HG03039 (cell line): ENCODE data around the gene SWAP70.
A peak's percentile ranks its signal among the peaks of the same experiment; 100 is the strongest.

Experiments used
- ATAC-seq: cut with Tn5 transposase; IDR thresholded peaks from one replicate; pipeline ENCODE4 v1.9.1; 2021; ENCODE audit warnings: mild to moderate bottlenecking, moderate library complexity; ENCODE audit not compliant: unreplicated experiment

The SWAP70 gene

DNA sequence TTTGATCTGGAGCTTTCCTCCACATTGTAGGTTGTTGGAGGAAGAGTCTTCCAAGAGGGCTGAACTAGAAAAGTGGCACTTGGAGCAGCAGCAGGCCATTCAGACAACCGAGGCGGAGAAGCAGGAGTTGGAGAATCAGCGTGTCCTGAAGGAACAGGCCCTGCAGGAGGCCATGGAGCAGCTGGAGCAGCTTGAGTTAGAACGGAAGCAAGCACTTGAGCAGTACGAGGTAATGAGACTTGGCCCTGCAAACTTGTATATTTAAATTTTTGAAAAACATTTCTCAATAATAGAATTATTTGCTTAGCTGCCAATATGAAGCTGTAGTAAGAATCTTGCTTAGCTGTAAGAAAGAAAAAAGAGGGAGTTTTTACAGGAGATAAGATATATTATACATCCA lies 84.0 kb downstream of the SWAP70 start:
- no peak for ATAC-seq

DNA sequence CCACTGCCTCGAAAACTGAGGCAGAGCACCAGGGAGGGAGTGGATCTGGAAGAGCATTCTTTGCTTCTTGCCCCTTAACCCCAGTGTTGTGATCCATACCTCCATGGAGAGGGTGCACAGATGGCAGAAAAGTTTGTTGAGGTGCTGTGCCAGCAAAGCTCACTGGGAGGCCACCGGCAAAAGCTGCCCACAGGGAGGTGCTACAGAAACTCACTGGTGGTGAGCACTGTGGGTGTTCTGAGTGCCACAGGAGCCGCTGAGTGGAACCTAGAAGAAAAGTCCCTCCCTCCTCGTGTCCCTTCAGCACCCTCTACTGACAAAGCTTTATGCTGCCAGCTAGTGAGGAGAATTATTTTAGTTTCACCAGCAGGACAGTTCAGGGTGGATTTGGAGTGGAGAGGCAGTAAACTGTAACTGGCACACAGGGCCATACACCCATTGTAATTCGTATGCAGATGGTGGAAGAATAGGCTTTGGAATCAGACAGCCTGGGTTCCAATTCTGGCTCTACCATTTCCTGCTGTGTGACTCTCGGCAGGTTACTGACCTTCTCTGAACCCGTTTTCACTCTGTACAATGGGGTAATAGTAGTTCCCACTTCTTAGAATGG lies 84.6 kb downstream of the SWAP70 start:
- peak; percentile 60 for ATAC-seq

DNA sequence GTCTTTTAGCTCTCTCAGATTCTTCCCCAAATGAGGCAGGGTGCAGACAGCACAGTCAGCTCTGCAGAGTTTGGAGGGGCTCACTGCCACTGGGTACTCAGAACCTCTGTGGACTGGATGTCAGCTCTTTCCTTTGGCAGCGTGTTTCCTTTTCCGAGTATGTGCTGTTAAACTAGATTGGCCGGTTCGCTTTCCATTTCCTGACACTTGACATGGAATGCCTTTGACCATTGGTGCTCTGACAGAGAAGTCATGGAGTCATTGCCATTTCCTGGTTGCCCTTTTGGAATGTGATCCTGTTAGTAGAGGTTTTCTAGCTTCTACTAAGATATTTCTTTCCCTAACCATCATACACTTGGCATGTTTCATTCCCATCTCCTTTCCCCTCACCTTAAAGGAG lies 86.7 kb downstream of the SWAP70 start:
- ATAC-seq: no peak

DNA sequence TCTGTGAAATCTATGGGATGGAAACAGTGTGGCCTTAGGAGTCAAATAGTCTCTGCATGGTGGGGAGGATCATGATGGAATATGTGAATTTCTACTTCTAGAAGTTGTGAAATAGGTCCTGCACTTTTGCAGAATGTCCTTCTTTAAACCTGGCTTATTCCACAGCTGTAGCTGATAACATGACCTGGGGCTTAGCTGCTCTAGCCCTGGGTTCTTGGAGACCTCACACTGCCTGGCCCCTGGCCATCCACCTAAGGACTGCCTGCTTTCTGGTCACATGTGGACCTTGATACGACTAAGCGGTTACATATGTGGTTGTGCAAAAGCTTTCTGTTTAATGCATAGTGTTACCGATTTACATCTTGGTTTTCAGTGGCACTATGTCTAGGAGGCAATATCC lies 88.2 kb downstream of the SWAP70 start:
- no peak for ATAC-seq

DNA sequence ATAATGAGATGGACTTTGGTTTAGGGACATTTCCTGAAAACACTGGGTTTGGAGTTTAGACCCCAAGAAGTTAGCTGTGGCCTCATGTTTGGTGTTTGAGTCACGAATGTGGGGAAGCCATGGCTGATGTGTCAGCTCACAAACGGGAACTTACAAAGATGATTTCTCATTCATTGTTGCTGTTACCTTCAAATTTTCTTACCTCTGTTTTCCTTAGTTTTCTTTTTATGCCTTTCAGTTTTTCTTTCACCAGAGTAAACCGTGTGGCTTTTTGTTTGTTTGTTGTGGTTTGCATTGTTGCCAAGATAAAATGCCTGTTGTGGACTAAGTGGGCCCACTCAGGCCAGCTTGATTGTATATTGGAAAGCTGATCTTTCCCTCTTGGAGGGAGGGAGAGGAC lies 89.1 kb downstream of the SWAP70 start:
- no peak for ATAC-seq

DNA sequence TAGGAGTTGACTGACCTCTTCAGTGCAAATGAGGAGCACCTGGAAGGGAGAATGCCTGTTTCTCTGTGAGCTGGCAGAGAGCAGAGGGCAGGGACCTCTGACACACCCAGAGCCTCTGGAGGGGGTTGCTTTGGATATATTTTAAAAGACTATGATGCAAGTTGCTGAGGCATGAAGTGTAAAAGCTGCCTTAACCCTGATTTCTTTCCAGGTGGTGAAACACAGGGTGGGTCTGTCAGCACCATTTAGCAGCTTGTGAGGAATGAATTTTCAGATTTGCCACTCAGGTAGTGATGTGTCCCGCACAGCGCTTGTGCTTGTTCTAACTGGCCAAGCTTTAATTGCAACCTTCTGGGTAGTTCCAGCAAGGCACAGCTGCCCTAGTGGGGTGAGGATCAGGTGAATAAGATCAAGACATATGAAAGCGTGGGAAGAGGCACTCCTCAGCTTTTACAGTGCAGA lies 90.2 kb downstream of the SWAP70 start:
- ATAC-seq: no peak

DNA sequence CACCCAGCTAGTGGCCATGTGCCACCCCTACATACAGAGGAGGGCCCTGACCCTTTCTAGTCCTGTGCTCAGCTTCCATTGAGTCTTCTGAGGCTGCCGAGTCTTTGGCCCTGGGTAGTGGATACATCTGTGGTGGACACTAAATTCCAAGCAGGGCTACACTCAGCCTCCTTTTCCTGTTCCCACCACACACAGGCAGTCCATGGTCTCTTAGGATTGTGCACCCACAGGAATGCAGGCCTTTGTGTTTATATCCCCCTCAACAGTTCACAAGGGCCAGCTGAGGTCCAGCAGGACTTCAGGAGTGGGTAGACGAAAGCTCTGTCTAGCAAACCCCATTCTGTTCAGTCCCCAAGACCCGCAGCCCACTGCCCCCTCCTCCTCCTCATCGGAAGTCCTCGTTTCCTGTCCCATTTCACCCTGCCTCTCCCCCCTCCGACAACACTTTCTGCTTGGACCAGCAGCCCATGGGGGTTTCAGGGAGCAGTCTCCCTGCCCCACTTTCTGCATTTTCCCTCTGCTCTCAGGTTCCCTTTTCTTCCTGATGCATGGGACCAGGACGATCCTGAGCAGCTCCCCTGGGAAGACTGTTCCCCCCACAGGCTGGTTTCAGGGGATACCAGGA lies 91.8 kb downstream of the SWAP70 start:
- no peak for ATAC-seq

DNA sequence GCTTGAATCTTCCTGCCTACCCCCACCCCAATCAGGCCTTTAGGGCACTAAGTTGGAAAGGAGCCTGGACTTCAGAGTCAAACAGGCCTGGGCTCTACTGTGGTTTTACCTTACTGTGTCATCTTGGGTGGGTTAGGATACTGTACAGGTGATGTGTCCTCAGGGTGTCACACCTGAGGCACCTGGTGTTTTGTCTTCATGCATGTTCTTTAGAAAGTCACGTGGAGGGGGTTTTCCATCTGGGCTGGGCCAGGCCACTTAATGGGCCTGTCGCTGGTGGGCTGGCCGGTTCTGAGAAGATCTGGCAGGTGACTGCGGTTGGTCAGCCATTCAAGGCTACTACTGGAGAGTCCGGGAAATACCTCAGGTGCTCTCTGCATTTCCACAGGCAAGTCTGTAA lies 92.6 kb downstream of the SWAP70 start:
- ATAC-seq: no peak

DNA sequence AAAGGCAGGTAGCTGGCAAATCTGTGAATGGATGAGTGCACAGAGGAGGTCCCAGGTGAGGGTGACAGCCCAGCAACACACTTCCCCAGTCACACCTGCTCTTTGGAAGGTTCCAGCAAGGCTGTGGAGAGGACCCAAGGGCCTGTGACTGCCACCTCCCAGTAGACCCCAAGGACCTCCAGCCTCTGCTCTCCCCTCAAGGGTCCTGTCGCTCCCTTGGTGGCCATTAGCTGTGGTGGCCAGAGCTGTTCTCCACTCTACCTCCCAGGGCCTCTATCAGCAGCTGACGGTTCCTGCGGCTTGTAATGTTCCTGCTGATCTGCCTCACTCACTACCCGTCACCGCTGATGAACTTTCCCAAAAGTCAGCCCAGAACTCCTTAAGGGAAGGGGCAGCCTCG lies 93.0 kb downstream of the SWAP70 start:
- no peak for ATAC-seq

DNA sequence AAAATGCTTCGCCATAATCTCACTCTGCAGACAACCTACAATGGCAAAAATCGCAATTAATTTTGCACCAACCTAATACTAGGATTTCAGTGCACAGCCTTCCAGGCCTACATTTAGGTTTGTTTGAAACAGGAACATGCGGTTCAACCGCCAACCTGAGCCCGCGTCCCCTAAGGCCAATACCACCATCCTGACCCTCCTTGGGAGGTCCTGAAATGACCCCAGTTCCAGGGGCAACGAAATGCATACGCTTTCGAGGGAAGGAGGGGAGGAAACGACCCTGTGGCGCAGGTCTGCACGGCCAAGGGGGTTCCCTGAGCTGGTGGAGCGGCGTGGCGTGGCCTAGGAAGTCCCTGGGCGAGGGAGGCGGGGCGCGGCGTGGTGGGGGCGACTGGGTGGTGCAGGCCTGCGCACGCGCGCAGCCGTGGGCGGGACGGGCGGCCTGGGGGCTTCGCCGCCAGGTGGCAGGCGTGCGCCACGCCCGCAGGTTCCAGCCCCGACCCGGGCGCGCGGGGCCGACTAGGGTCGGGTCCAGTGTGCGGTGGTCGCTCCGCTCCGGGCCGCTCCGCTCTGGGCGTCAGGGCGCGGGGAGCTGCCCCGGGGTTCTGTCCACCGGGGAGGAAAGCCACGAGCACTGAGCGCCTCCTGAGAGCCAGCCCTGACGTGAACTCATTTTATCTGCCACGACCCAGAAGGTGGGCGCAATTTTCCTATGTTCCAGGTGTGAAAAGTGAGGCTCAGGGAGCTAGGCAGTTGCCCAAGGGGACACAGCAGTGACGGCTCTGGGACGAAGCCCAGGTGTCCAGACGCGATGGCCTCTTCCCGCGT lies 94.1 kb downstream of the SWAP70 start:
- ATAC-seq: peak; percentile 52

DNA sequence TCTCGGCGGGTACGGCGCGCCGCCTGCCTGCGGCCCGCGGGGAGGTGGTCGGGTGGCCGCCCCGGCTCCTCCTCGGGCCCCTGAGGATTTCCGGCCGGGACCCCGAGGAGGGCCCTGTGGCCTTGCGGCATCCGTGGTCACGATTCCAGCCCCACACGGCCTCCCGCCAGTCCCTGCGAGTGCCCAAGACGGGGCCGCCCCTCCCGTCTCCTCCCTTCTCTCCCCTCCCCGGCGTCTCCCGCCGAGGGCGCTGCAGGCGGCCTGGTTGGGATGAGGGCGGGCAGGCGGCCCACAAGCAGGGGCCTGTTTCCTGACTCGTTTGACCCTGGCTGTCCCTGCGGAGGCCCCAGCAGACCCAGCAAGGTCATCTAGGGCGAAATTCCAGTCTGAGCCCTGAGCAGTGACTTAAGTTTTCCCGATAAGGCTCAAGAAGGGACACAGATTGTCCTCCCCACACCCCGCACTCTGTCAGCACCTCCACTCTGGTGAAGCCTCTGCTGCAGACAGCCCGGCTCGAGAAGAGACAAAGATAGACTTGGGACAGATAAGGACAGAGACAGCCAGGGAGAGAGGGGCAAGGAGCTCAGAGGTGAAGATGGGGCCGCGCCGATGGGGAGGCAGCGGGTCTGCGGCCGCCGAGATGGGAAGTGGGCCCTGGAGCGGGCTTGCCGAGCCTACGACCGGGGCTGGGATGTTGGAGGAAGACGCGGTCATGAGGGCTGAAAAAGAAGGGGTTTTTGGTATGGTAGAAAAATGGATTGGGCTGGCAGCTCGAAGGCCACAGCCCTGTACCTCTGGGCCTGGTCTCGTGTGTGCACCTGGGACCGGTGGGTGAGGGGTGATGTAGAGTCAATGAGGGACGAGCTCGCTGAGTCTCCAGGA lies 95.0 kb downstream of the SWAP70 start:
- ATAC-seq: peak; percentile 16

DNA sequence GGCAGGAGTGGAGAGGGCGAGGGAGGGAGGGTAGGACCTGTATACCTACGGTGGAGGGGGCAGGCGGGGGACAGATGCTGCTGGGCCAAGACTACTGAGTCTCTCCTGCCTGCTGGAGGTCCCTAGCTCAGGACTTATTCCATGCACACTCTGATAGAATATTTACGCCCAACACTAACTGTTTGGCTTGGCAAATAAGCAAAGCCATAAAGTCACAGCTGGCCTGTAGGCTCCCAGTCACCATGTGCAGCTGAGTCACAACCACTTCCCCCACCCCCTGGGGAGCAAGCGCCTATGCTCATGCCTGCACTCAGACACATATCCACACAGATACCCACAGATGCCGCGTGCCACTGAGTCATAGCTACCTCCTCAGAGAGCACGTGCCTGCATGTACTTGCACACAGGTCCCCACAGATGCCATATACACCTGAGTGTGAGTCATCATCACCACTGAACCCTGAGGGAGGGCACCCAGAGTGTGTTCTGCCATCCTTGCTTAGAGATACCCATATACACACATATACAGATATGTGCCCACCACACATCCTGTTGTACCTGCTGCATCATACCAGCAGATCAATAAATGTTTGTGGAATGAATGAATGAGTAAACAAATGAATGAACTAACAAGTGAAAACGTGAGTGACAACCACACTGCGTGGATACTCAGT lies 95.8 kb downstream of the SWAP70 start:
- peak; percentile 36 for ATAC-seq

DNA sequence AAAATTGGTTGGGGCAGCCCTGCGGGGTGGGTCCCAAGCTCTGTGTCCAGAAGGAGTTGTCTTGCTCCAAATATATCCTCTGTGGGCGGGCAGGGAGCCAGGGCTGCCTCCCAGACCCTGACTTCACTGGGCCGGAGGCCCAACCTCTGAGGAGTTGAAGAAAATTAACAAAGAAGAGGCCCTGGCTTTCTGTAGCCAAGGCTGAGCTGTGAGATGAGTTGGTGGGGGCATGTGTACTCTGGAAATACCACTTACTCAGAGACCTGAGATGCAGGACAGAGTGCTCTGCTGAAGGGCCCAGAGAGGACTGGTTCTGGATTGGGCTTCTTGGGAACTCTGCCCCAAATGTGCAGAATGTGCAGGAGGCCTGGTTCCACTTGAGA lies 96.3 kb downstream of the SWAP70 start:
- no peak for ATAC-seq

DNA sequence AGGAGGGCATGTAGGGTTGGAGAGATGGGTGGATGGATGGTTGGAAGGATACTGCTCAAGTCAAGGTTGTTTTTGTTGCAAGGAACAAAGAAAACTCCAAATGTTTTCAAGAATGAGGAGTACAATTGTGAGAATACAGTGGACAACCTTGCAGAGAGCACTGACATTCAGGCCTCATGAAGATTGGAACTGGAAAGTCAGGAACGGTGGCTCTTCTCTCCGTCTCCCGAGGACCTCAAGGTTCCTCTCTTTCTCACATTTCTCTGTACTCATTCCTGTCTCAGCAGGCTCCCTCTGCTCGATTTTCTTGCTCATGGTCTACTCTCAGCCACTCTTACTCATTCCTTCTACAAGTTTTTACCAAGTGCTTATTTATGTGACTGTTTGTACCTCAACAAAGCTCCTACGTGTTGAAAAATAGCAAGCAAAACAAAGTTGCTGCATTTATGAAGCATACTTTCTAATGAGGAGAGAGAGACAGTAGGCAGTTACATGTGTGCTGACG lies 97.6 kb downstream of the SWAP70 start:
- ATAC-seq: no peak

DNA sequence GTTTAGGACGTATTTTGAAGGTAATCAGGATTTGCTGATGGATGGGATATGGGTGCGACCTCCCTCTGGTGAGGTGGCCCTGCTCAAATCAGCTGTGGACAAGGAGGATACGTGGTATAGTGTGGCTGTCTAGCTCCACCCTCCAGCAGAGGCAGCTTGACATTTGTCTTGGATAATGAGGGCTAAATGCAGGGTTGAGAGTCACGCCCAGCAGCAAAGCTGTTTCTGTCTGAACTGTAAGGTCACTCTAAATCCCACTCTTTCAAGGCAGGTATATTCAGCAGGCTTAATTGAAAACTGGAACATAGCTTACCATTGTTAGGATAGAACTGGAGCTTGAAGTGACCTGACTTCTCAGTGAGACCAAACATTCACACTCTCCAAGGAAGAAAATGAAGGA lies 98.7 kb downstream of the SWAP70 start:
- ATAC-seq: no peak

DNA sequence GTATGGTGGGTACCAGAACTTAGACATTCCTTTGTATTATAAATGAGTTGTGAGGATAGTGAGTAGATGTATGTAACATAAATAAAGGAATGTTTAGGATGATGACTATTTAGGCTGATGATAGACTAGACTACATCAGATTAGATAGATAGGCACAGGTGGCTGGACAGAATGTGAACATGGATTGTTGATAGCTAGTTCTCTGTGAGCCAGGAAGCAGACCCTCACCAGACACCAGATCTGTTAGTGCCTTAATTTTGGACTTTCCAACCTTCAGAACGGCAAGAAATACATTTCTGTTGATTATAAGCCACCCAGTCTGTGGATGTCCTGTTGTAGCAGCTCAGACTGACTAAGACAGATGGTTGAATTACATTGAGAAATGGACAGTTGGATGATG lies 99.4 kb downstream of the SWAP70 start:
- no peak for ATAC-seq

DNA sequence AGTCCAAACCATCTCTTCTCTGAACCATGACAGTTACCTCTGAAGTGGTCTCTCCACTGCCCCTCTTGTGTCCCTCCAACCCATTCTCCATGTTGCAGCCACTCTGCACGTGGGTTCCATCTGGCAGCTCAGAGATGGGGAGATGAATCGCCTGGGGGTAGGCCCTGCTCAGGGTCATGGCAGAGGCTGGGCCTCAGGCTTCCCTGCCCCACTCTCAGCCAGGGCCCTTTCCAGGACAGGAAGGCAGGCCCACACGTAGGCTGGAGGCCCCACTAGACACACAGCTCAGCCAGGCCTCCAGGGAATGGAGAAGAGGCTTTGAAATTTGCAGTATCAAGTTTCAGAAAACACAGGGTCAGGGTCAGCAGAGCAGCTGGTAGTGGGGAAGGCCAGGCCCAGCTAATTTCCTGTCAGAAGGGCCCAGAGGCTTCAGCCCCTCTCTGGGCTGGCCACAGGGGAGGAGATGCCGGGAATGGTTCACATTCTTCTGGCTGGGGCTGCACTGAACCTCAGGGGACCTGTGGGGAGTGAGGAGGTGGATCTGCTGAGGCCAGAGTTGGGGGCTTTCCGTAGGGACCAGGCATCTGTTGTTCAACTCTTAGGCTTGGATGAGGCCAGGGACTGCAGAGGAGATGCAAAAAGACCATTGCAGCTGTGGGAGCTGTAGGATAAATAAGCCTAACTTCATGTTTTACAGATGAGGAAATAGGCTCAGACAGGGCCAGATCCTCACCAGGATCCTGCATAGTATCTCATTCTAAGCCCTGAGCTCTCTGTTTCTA lies 101.6 kb downstream of the SWAP70 start:
- ATAC-seq: no peak

DNA sequence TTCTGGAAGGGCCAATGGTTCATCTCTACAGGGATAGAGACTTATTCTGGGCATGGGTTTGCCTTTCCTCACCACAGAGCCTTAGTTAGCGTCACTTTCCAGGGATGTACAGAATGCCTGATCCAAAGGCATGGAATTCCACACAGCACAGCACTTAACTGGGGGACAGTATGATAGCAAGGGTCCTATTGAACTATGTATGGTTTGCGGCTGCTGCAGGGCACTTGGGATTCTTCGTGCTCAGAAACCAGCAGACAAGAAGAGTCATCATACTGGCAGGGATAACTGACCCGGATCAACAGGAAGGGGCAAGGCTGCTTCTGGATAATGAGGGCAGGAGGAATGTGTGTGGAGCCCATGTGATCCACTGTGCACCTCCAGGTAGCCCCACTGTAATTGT lies 105.7 kb downstream of the SWAP70 start:
- ATAC-seq: no peak

DNA sequence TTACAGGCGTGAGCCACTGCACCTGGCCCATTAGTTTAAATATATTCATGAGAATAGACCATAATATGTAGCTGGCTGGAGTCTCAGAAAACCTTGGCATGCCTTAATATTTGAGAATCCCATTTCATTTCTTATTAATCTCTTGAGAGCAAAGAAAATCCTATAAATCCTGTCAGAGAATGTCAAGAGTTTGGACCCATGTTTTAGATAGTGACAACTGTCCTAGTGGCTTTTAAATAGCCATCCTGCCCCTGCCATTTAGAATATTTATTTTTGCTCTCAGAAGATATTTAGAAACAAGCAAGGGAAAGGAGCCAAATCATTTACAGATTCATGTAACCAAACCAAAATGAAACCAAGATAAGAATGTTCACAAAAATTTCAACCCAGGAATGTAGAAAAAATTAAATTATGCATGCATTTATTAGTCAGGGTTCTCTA lies 107.2 kb downstream of the SWAP70 start:
- ATAC-seq: no peak

DNA sequence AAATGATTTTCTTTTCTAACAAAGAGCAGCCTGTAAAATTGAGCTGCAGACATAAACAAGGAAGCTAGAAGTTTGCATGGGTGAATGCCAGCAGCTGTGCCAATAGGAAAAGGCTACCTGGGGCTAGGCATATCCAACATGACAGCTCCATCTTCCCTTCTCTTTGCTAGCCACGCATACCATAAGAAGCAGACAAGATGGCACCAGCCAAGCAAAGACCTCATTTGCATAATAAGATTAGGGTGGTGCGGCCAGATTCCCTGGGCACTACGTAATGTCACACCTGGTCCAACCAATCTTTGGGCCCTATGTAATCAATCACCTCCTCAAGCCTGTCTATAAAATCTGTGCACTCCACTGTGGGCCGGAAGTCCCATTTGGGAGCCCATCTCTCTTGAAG lies 108.3 kb downstream of the SWAP70 start:
- no peak for ATAC-seq
